ENCODE measurements around the gene MCUB.
"Not testable (repeated sequence)": the region's sequence is repeated elsewhere in the genome, so short reads cannot be mapped to it uniquely, and the experiment has no call there.

MCUB gene

DNA sequence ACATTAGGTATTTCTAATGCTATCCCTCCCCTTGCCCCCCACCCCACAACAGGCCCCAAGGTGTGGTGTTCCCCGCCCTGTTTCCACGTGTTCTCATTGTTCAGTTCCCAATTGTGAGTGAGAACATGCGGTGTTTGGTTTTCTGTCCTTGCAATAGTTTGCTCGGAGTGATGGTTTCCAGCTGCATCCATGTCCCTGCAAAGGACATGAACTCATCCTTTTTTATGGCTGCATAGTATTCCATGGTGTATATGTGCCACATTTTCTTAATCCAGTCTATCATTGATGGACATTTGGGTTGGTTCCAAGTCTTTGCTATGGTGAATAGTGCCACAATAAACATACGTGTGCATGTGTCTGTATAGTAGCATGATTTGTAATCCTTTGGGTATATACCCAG, 20.0 kb downstream of the MCUB start:
- H3K27ac ChIP-seq (ENCODE audit: extremely low read depth, low read depth, low read length); H3K4me1 ChIP-seq (ENCODE audit: control insufficient read depth, insufficient read depth, low read length); CTCF ChIA-PET; H3K36me3 ChIP-seq (ENCODE audit: control insufficient read depth in 2 of 2, insufficient read depth in 1 of 2, low read length in 2 of 2); H3K4me3 ChIP-seq (ENCODE audit: low read depth, low read length); POLR2A ChIA-PET; H3K9me3 ChIP-seq (ENCODE audit: control insufficient read depth, insufficient read depth, low read depth, low read length): not testable (repeated sequence)
- TF ChIP-seq ZNF146 (tag by site-specific recombination; IDR thresholded peaks at IDR 0.05): peak; percentile 83

- Histone ChIP-seq H3K9me3 (ENCODE audit: control insufficient read depth, insufficient read depth, low read depth, low read length) (no peaks in the 10 kb centered on the region), H3K4me1 (ENCODE audit: control insufficient read depth, insufficient read depth, low read length) (no peaks in the 10 kb centered on the region), H3K36me3 (ENCODE audit: control insufficient read depth in 2 of 2, insufficient read depth in 1 of 2, low read length in 2 of 2) (no peaks in the 10 kb centered on the region), H3K27ac (ENCODE audit: extremely low read depth, low read depth, low read length) (no peak overlapping the region), H3K4me3 (ENCODE audit: low read depth, low read length) (no peak overlapping the region)
- no peak for TF ChIP-seq CTCF (tag by site-specific recombination; IDR thresholded peaks at IDR 0.05)
- no peak for TF ChIP-seq ZNF830 (tag by site-specific recombination; IDR thresholded peaks at IDR 0.05; ENCODE audit: low read depth)
- TF ChIP-seq GLI2 (tag by site-specific recombination; IDR thresholded peaks at IDR 0.05; ENCODE audit: borderline replicate concordance, low read depth): no peak
- no peak for TF ChIP-seq ZNF776 (tag by site-specific recombination; IDR thresholded peaks at IDR 0.05; ENCODE audit: borderline replicate concordance)
- TF ChIP-seq ZNF600 (tag by site-specific recombination; IDR thresholded peaks at IDR 0.05): no peak
- no peak for TF ChIP-seq ZNF549 (tag by site-specific recombination; IDR thresholded peaks at IDR 0.05)
- TF ChIP-seq SETDB1 (IDR thresholded peaks at IDR 0.05; ENCODE audit: insufficient read length, low read length): no peak
- TF ChIP-seq ZFP69B (tag by site-specific recombination; IDR thresholded peaks at IDR 0.05): no peak
- POLR2A ChIA-PET: interaction anchor here (1.0 kb wide), 1 partner anchor 28 kb away, joined by 6 read pairs; the partner anchor contains the start of gene MCUB
- CTCF ChIA-PET: no interaction called here
These were observed 28.1 kb downstream of the MCUB start for GRCh38 chr4:109588176-109588575.

DNA sequence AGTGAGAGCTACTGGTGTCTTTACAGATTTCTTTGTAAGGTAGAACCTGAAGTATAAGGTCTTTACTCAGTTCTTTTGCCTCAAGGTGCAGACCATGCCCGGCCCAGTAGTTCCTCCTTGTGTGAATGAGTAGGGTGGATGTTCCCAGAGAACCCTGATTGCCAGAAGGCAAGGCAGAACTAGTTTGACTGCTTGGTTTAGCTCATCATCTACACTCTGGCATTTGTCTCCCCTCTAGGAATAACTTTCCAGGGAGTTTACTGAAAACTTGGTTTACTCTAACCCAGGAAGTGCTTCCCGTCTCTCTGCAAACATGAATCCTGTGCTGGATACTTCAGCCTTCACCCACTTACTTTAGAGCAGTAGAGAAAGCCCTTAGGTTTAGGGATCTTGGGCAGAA, 29.1 kb downstream of the MCUB start:
- Histone ChIP-seq H3K36me3 (ENCODE audit: control insufficient read depth in 2 of 2, insufficient read depth in 1 of 2, low read length in 2 of 2) (no peaks in the 10 kb centered on the region), H3K4me1 (ENCODE audit: control insufficient read depth, insufficient read depth, low read length) (no peaks in the 10 kb centered on the region), H3K4me3 (ENCODE audit: low read depth, low read length) (no peak overlapping the region), H3K27ac (ENCODE audit: extremely low read depth, low read depth, low read length) (no peak overlapping the region), H3K9me3 (ENCODE audit: control insufficient read depth, insufficient read depth, low read depth, low read length) (no peaks in the 10 kb centered on the region)
- ChIA-PET POLR2A (no interaction called here), CTCF (no interaction called here)
- TF ChIP-seq ZNF639 (tag by site-specific recombination; IDR thresholded peaks at IDR 0.05): no peak
- peak; percentile 59; the same call in 1 of the 2 replicates for TF ChIP-seq BCL6B (tag by site-specific recombination; IDR thresholded peaks at IDR 0.05)
- TF ChIP-seq CTCF (tag by site-specific recombination; IDR thresholded peaks at IDR 0.05): no peak
- no peak for TF ChIP-seq ZNF747 (tag by site-specific recombination; IDR thresholded peaks at IDR 0.05)
